Neural cell (in vitro differentiated cells): Measurements from ENCODE around the gene DOCK4. TPM values are rescaled to one million over a fixed set of nuclear protein-coding genes. Genes with fewer than 3 reads are reported as not detected.

Experiments
- H2AFZ ChIP-seq: fragments of 200-600, 300-800 bp; sonication (generic), shearing (Covaris generic); 2 replicates; pipeline ENCODE4 v1.6.0; 2014; ENCODE audit warnings: low read depth, mild to moderate bottlenecking, antibody characterized with exemption, low read length, moderate library complexity
- H3F3A ChIP-seq: fragments of 200-600 bp; shearing (Covaris generic); 2 replicates; pipeline ENCODE4 v1.6.1; 2016; ENCODE audit warnings: mild to moderate bottlenecking, moderate library complexity, mixed read lengths, antibody characterized with exemption, low read length; ENCODE audit not compliant: insufficient read depth, poor library complexity, severe bottlenecking
- H3K27ac ChIP-seq: fragments of 200-600, 300-800 bp; sonication (generic), shearing (Covaris generic); 2 replicates; pipeline ENCODE4 v1.5.1; 2014; ENCODE audit warnings: mild to moderate bottlenecking, low read length, moderate library complexity
- H3K27me3 ChIP-seq: fragments of 300-800, 200-600 bp; sonication (generic), shearing (Covaris generic); 2 replicates; pipeline ENCODE4 v1.6.0; 2014; ENCODE audit warnings: mild to moderate bottlenecking, low read depth, low read length, moderate library complexity; ENCODE audit not compliant: insufficient read depth
- H3K36me3 ChIP-seq: fragments of 300-800, 200-600 bp; sonication (generic), shearing (Covaris generic); 2 replicates; pipeline ENCODE4 v1.5.1; 2014; ENCODE audit warnings: mild to moderate bottlenecking, antibody characterized with exemption, low read length, moderate library complexity; ENCODE audit not compliant: insufficient read depth
- H3K4me2 ChIP-seq: fragments of 300-800, 200-600 bp; sonication (generic), shearing (Covaris generic); 2 replicates; pipeline ENCODE4 v1.6.0; 2014; ENCODE audit warnings: mild to moderate bottlenecking, low read length
- H3K4me3 ChIP-seq: fragments of 300-800, 200-600 bp; sonication (generic), shearing (Covaris generic); 2 replicates; pipeline ENCODE4 v1.5.1; 2014; ENCODE audit warnings: mild to moderate bottlenecking, low read length, moderate library complexity
- H3K79me2 ChIP-seq: fragments of 200-600 bp; shearing (Covaris generic); replicated peaks from 2 replicates; pipeline ENCODE4 v1.6.0; 2014; ENCODE audit warnings: mild to moderate bottlenecking, low read length, moderate library complexity; ENCODE audit not compliant: insufficient read depth
- H3K9ac ChIP-seq: fragments of 300-800, 200-600 bp; sonication (generic), shearing (Covaris generic); 2 replicates; pipeline ENCODE4 v1.6.1; 2016; ENCODE audit warnings: mild to moderate bottlenecking, low read length, mixed read lengths
- H3K9me2 ChIP-seq: fragments of 200-600 bp; shearing (Covaris generic); 2 replicates; pipeline ENCODE4 v1.6.1; 2016; ENCODE audit warnings: mild to moderate bottlenecking, low read length, mixed read lengths; ENCODE audit not compliant: insufficient read depth
- H3K9me3 ChIP-seq: fragments of 200-600, 300-800 bp; sonication (generic), shearing (Covaris generic); 2 replicates; pipeline ENCODE4 v1.6.1; 2016; ENCODE audit warnings: mild to moderate bottlenecking, mixed run types, low read length, moderate library complexity, mixed read lengths
- H4K20me1 ChIP-seq: fragments of 200-600 bp; shearing (Covaris generic); 2 replicates; pipeline ENCODE4 v1.6.1; 2016; ENCODE audit warnings: mild to moderate bottlenecking, mixed run types; ENCODE audit not compliant: insufficient read depth
- EP300 ChIP-seq: fragments of 450-650 bp; conservative IDR thresholded peaks from 2 replicates; pipeline ENCODE4 v1.6.1; 2014; ENCODE audit warnings: antibody characterized with exemption, mild to moderate bottlenecking, moderate library complexity; ENCODE audit not compliant: poor library complexity, severe bottlenecking
- EZH2 ChIP-seq: fragments of 200-600, 300-800 bp; shearing (Covaris generic), sonication (generic); IDR thresholded peaks from 2 replicates; pipeline ENCODE4 v1.6.1; 2014; ENCODE audit warnings: antibody characterized with exemption, low read length, borderline replicate concordance, mild to moderate bottlenecking; ENCODE audit not compliant: insufficient read depth, poor library complexity, severe bottlenecking
- MXI1 ChIP-seq: fragments of 450-650 bp; conservative IDR thresholded peaks from 2 replicates; pipeline ENCODE4 v1.6.1; 2014; ENCODE audit warnings: antibody characterized with exemption, mild to moderate bottlenecking; ENCODE audit not compliant: poor library complexity, severe bottlenecking
- POLR2AphosphoS5 ChIP-seq: IDR thresholded peaks from 2 replicates; pipeline ENCODE4 v1.6.1; 2012
- RAD21 ChIP-seq: fragments of 450-650 bp; conservative IDR thresholded peaks from 2 replicates; pipeline ENCODE4 v1.6.1; 2014; ENCODE audit warnings: antibody characterized with exemption, mild to moderate bottlenecking, moderate library complexity
- SMC3 ChIP-seq: fragments of 450-650 bp; conservative IDR thresholded peaks from 2 replicates; pipeline ENCODE4 v1.6.1; 2014; ENCODE audit warnings: antibody characterized with exemption, mild to moderate bottlenecking, moderate library complexity; ENCODE audit not compliant: poor library complexity
- TAF1 ChIP-seq: IDR thresholded peaks from 2 replicates; pipeline ENCODE4 v1.6.1; 2012; ENCODE audit warnings: low read depth
- polyA plus RNA-seq: library from polyadenylated mRNA; depleted of rRNA; stranded (reverse); fragments of >200 nt; gene quantifications from 2 replicates; pipeline ENCODE4 v1.2.3, GENCODE V29; 2014
- TF ChIP-seq, protein P1 (sequence below): IDR thresholded peaks from 2 replicates; pipeline ENCODE4 v1.6.1; 2012; ENCODE audit warnings: borderline replicate concordance
- TF ChIP-seq, protein P2 (sequence below): fragments of 450-650 bp; IDR thresholded peaks from 2 replicates; pipeline ENCODE4 v1.5.1; 2014; ENCODE audit warnings: antibody characterized with exemption, mild to moderate bottlenecking, moderate library complexity; ENCODE audit not compliant: poor library complexity, severe bottlenecking

Gene DOCK4
- polyA plus RNA-seq, 1 donor from 2014 or later, result 28.1 TPM

DNA sequence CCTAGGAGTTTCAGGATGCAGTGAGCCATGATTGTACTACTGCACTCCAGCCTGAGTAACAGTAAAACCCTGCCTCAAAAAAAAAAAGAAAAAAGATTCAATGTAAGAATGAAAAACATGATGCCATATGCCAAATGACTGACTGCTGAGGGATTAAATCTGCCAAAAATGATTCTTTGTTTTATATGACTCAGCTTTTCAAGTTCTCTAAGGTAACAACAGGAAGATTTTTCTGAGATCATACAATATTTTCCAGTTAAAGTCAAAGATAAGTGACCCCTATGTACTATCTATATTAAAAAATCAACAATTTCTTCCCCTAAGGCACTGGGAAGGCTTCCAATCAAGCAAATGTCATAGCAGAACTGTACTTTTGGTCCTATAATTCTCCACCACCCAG, 372.7 kb downstream of the DOCK4 start:
- Histone ChIP-seq H3K4me2 (no peak overlapping the region), H2AFZ (no peak overlapping the region)

DNA sequence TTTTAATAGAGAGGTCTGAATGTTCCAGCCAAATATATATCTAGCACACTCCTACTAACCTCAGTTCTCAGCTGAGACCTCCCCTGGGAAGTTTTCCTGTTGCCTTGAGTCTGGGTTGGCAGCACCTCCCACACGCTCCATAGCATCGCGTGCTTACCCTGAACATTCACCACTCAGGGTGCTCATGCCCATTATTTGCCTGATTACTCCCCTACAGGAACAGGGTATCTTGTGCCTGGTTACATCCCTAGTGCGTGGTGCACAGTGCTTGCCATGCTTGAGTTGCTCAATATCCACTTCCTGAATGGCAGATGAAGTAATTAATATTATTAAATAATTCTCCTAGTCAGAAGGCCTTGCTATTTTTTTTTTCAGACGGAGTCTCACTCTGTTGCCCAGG, 374.0 kb downstream of the DOCK4 start:
- Histone ChIP-seq H3K79me2 (no peaks in the 10 kb centered on the region), H3K9me2 (no peaks in the 10 kb centered on the region), H3K9me3 (no peaks in the 10 kb centered on the region), H3K36me3 (peaks cover 4% of the 10 kb centered on the region), H3K4me2 (no peak overlapping the region), H2AFZ (no peak overlapping the region), H3K9ac (no peak overlapping the region), H4K20me1 (no peaks in the 10 kb centered on the region), H3K4me3 (no peak overlapping the region), H3K27ac (no peak overlapping the region), H3K27me3 (no peaks in the 10 kb centered on the region), H3F3A (no peaks in the 10 kb centered on the region)
- TF ChIP-seq, protein P1, sequence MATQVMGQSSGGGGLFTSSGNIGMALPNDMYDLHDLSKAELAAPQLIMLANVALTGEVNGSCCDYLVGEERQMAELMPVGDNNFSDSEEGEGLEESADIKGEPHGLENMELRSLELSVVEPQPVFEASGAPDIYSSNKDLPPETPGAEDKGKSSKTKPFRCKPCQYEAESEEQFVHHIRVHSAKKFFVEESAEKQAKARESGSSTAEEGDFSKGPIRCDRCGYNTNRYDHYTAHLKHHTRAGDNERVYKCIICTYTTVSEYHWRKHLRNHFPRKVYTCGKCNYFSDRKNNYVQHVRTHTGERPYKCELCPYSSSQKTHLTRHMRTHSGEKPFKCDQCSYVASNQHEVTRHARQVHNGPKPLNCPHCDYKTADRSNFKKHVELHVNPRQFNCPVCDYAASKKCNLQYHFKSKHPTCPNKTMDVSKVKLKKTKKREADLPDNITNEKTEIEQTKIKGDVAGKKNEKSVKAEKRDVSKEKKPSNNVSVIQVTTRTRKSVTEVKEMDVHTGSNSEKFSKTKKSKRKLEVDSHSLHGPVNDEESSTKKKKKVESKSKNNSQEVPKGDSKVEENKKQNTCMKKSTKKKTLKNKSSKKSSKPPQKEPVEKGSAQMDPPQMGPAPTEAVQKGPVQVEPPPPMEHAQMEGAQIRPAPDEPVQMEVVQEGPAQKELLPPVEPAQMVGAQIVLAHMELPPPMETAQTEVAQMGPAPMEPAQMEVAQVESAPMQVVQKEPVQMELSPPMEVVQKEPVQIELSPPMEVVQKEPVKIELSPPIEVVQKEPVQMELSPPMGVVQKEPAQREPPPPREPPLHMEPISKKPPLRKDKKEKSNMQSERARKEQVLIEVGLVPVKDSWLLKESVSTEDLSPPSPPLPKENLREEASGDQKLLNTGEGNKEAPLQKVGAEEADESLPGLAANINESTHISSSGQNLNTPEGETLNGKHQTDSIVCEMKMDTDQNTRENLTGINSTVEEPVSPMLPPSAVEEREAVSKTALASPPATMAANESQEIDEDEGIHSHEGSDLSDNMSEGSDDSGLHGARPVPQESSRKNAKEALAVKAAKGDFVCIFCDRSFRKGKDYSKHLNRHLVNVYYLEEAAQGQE, result no peak
- TF ChIP-seq MXI1, result no peak
- no peak for TF ChIP-seq SMC3
- no peak for TF ChIP-seq EP300
- TF ChIP-seq POLR2AphosphoS5, result no peak
- TF ChIP-seq TAF1, result no peak
- no peak for TF ChIP-seq EZH2

More for the DNA sequence above, 372.7 kb downstream of the DOCK4 start:
- H4K20me1 ChIP-seq, result no peaks in the 10 kb centered on the region
- H3K79me2 ChIP-seq, result no peaks in the 10 kb centered on the region
- H3K4me3 ChIP-seq, result no peak overlapping the region
- H3K9ac ChIP-seq, result no peak overlapping the region
- no peaks in the 10 kb centered on the region for H3K9me3 ChIP-seq
- TF ChIP-seq SMC3 (no peak), RAD21 (no peak), EZH2 (no peak), POLR2AphosphoS5 (no peak), EP300 (no peak), MXI1 (no peak), TAF1 (no peak)
- TF ChIP-seq, protein P1, result no peak
- TF ChIP-seq, protein P2, sequence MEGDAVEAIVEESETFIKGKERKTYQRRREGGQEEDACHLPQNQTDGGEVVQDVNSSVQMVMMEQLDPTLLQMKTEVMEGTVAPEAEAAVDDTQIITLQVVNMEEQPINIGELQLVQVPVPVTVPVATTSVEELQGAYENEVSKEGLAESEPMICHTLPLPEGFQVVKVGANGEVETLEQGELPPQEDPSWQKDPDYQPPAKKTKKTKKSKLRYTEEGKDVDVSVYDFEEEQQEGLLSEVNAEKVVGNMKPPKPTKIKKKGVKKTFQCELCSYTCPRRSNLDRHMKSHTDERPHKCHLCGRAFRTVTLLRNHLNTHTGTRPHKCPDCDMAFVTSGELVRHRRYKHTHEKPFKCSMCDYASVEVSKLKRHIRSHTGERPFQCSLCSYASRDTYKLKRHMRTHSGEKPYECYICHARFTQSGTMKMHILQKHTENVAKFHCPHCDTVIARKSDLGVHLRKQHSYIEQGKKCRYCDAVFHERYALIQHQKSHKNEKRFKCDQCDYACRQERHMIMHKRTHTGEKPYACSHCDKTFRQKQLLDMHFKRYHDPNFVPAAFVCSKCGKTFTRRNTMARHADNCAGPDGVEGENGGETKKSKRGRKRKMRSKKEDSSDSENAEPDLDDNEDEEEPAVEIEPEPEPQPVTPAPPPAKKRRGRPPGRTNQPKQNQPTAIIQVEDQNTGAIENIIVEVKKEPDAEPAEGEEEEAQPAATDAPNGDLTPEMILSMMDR, result no peak
- H3K27ac ChIP-seq, result no peak overlapping the region
- no peaks in the 10 kb centered on the region for H3K27me3 ChIP-seq
- H3F3A ChIP-seq, result no peaks in the 10 kb centered on the region
- peaks cover 4% of the 10 kb centered on the region for H3K36me3 ChIP-seq
- no peaks in the 10 kb centered on the region for H3K9me2 ChIP-seq
